CD4-positive, alpha-beta T cell treated with Interleukin-2 at 100 ng/mL for 4 hours (primary cell): ENCODE data around the gene MRPL4.
A peak's percentile ranks its signal among the peaks of the same experiment; 100 is the strongest.

Experiments
- DNase-seq: peaks from one replicate; pipeline ENCODE4 v3.0.0-alpha.2; 2020; ENCODE audit warnings: low spot score

The MRPL4 gene

DNA sequence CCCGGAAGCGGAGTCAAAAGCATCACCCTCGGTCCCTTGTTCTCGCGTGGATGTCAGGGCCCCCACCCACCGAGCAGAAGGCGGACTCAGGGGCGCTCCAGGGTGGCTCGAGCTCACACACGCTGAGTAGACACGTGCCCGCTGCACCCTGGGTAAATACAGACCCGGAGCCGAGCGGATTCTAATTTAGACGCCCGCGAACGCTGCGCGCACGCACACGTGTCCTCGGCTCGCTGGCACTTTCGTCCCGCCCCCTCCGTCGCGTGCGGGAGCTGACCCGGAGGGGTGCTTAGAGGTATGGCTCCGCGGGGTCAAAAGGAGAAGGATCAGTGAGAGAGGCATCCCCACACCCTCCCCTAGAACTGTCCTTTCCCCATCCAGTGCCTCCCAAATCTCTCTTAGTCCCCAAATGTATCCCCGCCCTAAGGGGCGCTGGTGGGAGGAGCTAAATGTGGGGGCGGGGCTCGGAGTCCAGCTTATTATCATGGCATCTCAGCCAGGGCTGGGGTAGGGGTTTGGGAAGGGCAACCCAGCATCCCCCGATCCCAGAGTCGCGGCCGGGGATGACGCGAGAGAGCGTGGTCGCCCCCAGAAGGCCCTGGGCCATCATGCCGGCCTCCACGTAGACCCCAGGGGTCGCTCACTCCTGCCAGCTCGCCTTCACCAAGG lies 37.3 kb downstream of the MRPL4 start:
- DNase-seq = peak; percentile 53

- no peak for DNase-seq
These were observed 37.9 kb downstream of the MRPL4 start, which contains the start of gene ICAM5 for GRCh38 chr19:10289836-10290356. ICAM5 (plus strand) TSS chr19:10289952; CDS start chr19:10290044, 92 bp downstream.

- no peak for DNase-seq
These were observed 38.4 kb downstream of the MRPL4 start for GRCh38 chr19:10290357-10290875.

DNA sequence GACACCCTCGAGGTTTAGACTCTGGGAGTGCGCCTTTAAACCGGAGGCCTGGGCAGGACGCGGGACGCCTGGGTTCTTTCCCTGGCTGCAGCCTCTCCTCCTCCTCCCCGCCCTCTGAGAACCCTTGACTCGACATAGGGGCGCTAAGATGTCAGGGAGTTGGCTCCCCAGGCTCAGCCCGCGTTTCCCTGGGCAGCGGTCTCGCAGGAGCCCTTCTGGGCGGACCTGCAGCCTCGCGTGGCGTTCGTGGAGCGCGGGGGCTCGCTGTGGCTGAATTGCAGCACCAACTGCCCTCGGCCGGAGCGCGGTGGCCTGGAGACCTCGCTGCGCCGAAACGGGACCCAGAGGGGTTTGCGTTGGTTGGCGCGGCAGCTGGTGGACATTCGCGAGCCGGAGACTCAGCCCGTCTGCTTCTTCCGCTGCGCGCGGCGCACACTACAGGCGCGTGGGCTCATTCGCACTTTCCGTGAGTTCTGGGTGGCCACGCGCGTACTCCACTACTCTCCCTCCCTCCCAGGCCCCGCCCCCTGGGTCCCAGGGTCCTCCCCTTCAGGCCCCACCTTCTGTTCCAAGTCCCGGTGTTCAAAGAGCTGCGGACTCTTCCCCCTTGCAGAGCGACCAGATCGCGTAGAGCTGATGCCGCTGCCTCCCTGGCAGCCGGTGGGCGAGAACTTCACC lies 39.0 kb downstream of the MRPL4 start:
- peak; percentile 56 for DNase-seq

DNA sequence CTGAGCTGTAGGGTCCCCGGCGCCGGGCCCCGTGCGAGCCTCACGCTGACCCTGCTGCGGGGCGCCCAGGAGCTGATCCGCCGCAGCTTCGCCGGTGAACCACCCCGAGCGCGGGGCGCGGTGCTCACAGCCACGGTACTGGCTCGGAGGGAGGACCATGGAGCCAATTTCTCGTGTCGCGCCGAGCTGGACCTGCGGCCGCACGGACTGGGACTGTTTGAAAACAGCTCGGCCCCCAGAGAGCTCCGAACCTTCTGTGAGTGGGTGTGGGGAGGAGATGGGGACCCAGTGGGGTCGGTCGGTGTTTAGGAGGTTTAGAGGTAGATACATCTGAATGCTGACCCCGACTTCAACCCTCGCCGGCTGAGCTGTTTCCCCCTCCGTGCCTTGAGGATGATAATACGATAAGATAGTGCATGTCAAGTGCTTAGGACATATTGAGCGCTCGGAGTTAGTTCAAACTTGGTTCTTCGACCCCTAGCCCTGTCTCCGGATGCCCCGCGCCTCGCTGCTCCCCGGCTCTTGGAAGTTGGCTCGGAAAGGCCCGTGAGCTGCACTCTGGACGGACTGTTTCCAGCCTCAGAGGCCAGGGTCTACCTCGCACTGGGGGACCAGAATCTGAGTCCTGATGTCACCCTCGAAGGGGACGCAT lies 39.7 kb downstream of the MRPL4 start:
- DNase-seq = no peak

DNA sequence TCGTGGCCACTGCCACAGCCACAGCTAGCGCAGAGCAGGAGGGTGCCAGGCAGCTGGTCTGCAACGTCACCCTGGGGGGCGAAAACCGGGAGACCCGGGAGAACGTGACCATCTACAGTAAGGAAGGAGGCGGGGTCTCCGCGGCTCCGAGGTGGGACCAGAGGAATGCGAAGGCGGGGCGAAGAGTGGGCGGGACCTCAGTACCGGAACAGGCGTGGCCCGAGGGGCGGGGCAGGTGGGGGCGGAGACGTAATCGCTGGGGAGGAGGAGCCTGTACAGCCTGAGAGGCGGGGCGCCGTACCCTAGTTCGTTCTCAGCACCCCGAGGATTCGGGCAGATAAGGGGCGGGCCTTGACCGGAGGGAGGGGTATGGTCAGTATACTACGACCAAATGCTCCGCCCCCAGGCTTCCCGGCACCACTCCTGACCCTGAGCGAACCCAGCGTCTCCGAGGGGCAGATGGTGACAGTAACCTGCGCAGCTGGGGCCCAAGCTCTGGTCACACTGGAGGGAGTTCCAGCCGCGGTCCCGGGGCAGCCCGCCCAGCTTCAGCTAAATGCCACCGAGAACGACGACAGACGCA lies 40.3 kb downstream of the MRPL4 start:
- peak; percentile 58 for DNase-seq

- no peak for DNase-seq
These were observed 41.0 kb downstream of the MRPL4 start for GRCh38 chr19:10292789-10293636.

- no peak for DNase-seq
These were observed 41.8 kb downstream of the MRPL4 start for GRCh38 chr19:10293637-10294367.

DNA sequence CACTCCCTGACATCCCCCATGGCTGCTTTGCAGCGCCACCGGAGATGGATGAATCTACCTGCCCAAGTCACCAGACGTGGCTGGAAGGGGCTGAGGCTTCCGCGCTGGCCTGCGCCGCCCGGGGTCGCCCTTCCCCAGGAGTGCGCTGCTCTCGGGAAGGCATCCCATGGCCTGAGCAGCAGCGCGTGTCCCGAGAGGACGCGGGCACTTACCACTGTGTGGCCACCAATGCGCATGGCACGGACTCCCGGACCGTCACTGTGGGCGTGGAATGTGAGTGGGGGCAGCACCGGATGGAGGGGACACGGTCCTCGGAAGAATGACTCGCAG lies 42.3 kb downstream of the MRPL4 start:
- no peak for DNase-seq

DNA sequence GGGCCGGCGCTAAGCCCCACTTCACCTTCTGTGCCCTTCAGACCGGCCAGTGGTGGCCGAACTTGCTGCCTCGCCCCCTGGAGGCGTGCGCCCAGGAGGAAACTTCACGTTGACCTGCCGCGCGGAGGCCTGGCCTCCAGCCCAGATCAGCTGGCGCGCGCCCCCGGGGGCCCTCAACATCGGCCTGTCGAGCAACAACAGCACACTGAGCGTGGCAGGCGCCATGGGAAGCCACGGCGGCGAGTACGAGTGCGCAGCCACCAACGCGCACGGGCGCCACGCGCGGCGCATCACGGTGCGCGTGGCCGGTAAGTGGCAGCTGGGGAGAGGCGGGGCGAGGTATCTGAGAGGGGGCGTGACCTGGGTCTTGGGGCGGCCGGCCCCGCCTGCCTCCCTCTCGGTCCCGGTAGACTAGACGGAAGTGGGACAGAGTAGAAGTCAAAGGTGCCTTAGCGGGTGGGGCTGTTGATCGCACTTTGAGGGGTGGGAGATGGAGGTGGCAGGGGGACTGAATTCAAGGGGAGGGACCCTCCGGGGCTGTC lies 43.4 kb downstream of the MRPL4 start:
- DNase-seq = peak; percentile 75

DNA sequence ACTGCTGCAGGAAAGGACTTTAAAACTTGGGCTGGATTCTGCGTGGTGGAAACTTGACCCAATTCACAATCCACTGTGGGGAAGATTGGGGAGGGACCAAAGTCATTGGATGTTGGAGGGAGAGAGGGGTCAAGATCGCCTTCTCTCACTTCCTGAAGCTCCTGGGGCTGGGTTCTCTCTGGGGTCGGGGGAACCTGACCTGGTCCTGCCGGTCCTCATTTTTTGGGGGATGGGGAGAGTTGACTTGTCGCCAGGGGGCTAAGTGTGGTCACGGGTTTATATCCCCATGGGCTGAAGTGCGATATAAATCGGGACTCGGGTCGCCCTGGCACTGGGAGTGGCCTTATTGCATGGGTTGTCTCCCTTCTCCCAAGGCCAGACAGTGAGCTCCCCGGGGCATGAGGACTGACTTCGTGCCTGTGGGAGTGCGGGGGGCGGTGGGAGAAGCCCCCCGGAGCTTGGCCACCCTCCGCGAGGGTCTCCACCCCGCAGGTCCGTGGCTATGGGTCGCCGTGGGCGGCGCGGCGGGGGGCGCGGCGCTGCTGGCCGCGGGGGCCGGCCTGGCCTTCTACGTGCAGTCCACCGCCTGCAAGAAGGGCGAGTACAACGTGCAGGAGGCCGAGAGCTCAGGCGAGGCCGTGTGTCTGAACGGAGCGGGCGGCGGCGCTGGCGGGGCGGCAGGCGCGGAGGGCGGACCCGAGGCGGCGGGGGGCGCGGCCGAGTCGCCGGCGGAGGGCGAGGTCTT lies 44.0 kb downstream of the MRPL4 start:
- no peak for DNase-seq

GRCh38 chr19:10299545-10300458 lies 47.8 kb downstream of the MRPL4 start:
- DNase-seq = no peak

DNA sequence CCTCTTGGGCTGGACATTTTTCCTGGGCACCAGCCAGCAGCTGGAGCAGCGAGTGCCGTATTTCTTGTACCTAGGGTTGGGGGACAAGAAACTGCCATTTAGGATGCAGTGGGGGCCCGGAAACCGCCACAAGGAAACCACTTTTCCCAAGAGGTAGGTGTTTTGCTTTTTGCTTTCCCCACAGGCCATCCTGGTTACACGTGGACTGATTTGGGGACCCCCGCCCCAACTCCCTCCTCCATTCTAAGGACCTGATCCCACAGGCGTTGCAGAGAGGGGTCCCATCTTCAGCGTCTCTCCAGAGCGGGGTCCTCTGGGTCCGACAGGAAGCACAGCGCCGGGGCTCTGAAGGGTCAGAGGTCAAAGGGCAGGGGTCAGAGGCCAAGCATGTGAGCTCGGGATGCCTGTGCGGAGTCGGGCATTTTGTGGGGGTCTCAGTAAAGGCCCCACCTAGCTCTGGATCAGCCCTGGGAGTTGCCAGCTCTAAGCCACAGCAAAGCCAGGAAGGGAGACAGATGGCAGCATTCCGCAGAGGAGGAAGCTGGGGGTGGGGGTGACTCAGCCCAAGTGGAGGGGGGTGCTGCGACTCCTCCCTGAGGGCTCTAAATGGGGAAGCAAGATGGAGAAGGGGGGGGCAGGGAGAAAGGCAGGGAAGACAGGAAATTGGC lies 53.3 kb downstream of the MRPL4 start:
- DNase-seq = no peak

DNA sequence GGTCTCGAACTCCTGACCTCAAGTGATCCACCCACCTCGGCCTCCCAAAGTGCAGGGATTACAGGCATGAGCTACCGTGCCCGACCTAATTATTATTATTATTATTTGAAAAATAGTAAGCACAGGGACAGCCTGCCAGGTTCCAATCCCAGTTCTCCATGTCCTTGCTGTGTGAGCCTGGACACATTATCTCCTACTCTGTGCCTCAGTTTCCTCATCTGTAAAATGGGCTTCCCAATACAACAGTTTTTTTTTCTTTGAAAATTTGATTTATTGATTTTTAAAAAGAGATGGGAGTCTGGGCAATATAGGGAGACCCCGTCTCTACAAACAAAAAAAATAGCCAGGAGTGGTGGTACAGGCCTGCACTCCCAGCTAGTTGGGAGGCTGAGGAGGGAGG lies 54.3 kb downstream of the MRPL4 start:
- DNase-seq = no peak

GRCh38 chr19:10309423-10309822 lies 57.4 kb downstream of the MRPL4 start, which contains the start of gene ZGLP1:
ZGLP1 (minus strand) TSS chr19:10309815.
- DNase-seq = no peak
